K562 (cell line): ENCODE data around the gene PAX5. TPM values are rescaled to one million over a fixed set of nuclear protein-coding genes. Genes with fewer than 3 reads are reported as not detected.

ENCODE experiments used
- ATAC-seq: fragments of 200-7000 bp; cut with Tn5 transposase; 3 replicates; pipeline ENCODE4 v1.9.1; 2020; ENCODE audit warnings: moderate library complexity
- BruUV-seq: library from RNA; stranded (reverse); fragments of 400-500 nt; replicated peaks from 2 replicates; lab custom pipeline; 2021; lab: Mats Ljungman, UMichigan
- CTCF ChIA-PET: fragments of 300-600 bp; formaldehyde crosslinking; extraction: SDS; loops from one replicate; lab custom pipeline; 2021; ENCODE audit warnings: low intra/inter-chr PET ratio; lab: Yijun Ruan, JAX
- POLR2A ChIA-PET: fragments of 300-600, 350-650 bp; sonication (Branson Sonifier 250); formaldehyde crosslinking; extraction: SDS; loops from one replicate; lab custom pipeline; 2021; ENCODE audit warnings: antibody characterized with exemption, inconsistent platforms; lab: Yijun Ruan, JAX
- DNase-seq, 4 experiments: peaks; one replicate each; pipeline versions ENCODE4 v3.0.0 to v3.0.0-alpha.2; 2011 to 2018; ENCODE audit warnings: low spot score in 3 of 4, mixed read lengths in 3 of 4; ENCODE audit errors: extremely low read depth in 1 of 4
- FAIRE-seq: peaks from 2 replicates; lab custom pipeline; 2011; peaks lifted over from hg19 to GRCh38; lab: Jason Lieb, UNC
- H2AFZ ChIP-seq: 2 replicates; pipeline ENCODE4 v1.6.0; 2011; ENCODE audit warnings: low read depth, low read length, control low read depth, inconsistent platforms
- H3K27ac ChIP-seq: fragments of 200-600 bp; 3 replicates; pipeline ENCODE4 v1.8.0; 2011; ENCODE audit warnings: low read depth, mild to moderate bottlenecking, control low read depth, inconsistent platforms, low read length, moderate library complexity, mixed read lengths; ENCODE audit errors: extremely low read depth
- H3K27me3 ChIP-seq, 2 experiments: fragments of 300-600 bp in 1 of 2; 2 replicates in 1 of 2; 3 replicates in 1 of 2; pipeline versions ENCODE4 v1.6.0 to v1.8.0; 2011; ENCODE audit warnings: inconsistent platforms in 2 of 2, low read length in 2 of 2, mild to moderate bottlenecking in 1 of 2, mixed read lengths in 1 of 2, moderate library complexity in 1 of 2; ENCODE audit not compliant: control insufficient read depth in 2 of 2, insufficient read depth in 2 of 2
- H3K36me3 ChIP-seq: fragments of 300-600 bp; 3 replicates; pipeline ENCODE4 v1.8.0; 2011; ENCODE audit warnings: mild to moderate bottlenecking, low read length, inconsistent platforms; ENCODE audit not compliant: control insufficient read depth, insufficient read depth
- H3K4me1 ChIP-seq, 2 experiments: fragments of 200-600 bp in 1 of 2; replicated peaks in 1 of 2; 2 replicates in 1 of 2; 3 replicates in 1 of 2; pipeline versions ENCODE4 v1.5.1 to v1.8.0; 2011; ENCODE audit warnings: inconsistent platforms in 2 of 2, low read length in 2 of 2, mild to moderate bottlenecking in 1 of 2, mixed read lengths in 1 of 2, moderate library complexity in 1 of 2; ENCODE audit not compliant: control insufficient read depth in 2 of 2, insufficient read depth in 2 of 2
- H3K4me2 ChIP-seq: 2 replicates; pipeline ENCODE4 v1.6.1; 2011; ENCODE audit warnings: low read length, control low read depth, inconsistent platforms, mixed read lengths; ENCODE audit not compliant: insufficient read depth
- H3K4me3 ChIP-seq: fragments of 200-600 bp; sonication (generic), shearing (Covaris generic); 2 replicates; pipeline ENCODE4 v1.5.1; 2016; ENCODE audit warnings: control low read depth, inconsistent platforms
- H3K79me2 ChIP-seq: fragments of 200-600 bp; 3 replicates; pipeline ENCODE4 v1.8.0; 2011; ENCODE audit warnings: low read length, inconsistent platforms; ENCODE audit not compliant: control insufficient read depth, insufficient read depth
- H3K9ac ChIP-seq, 2 experiments: 2 replicates each; pipeline versions ENCODE4 v1.6.0 to v1.6.1; 2011; ENCODE audit warnings: low read depth in 2 of 2, low read length in 2 of 2, control low read depth in 1 of 2, inconsistent platforms in 1 of 2, mild to moderate bottlenecking in 1 of 2, mixed read lengths in 1 of 2; ENCODE audit not compliant: insufficient read depth in 1 of 2
- H3K9me1 ChIP-seq: one replicate; pipeline ENCODE4 v1.6.0; 2011; ENCODE audit warnings: inconsistent platforms, mild to moderate bottlenecking, low read length, moderate library complexity; ENCODE audit not compliant: control insufficient read depth, insufficient read depth
- H3K9me3 ChIP-seq: replicated peaks from 2 replicates; pipeline ENCODE4 v1.5.1; 2011; ENCODE audit warnings: low read depth, low read length, inconsistent platforms; ENCODE audit not compliant: control insufficient read depth, insufficient read depth
- H4K20me1 ChIP-seq: replicated peaks from 2 replicates; pipeline ENCODE4 v1.6.1; 2011; ENCODE audit warnings: low read length, inconsistent platforms, mixed read lengths; ENCODE audit not compliant: control insufficient read depth, insufficient read depth
- NFXL1 ChIP-seq: fragments of 450-650 bp; formaldehyde crosslinking; IDR thresholded peaks from 2 replicates; pipeline ENCODE4 v1.4.0; 2021; ENCODE audit warnings: mild to moderate bottlenecking
- RBM25 ChIP-seq: fragments of 200-400 bp; formaldehyde crosslinking; IDR thresholded peaks from 2 replicates; pipeline ENCODE4 v1.6.1; 2018; ENCODE audit warnings: low read length, low read depth, moderate library complexity; ENCODE audit not compliant: severe bottlenecking
- WGBS: fragments of 100-300 bp; shearing (Covaris generic); methylation state at CpG from one replicate; pipeline ENCODE4 v1.1.6; 2016; ENCODE audit warnings: low coverage, mixed read lengths; ENCODE audit not compliant: insufficient coverage; ENCODE audit errors: missing lambda C conversion rate; 5-methylcytosine and 5-hydroxymethylcytosine counted together
- in situ Hi-C: fragments of 300-500 bp; cut with MboI; formaldehyde crosslinking; loops from 4 replicates; pipeline ENCODE4 v1.15.0; 2018; ENCODE audit warnings: inconsistent platforms, mixed read lengths
- intact Hi-C: fragments of 100-400 bp; cut with micrococcal nuclease; formaldehyde crosslinking; loops from 2 replicates; pipeline ENCODE4 v1.14.2; 2022
- polyA plus RNA-seq, 8 experiments: library from polyadenylated mRNA; depleted of rRNA in 4 of 8; stranded (reverse) in 5 of 8; unstranded in 3 of 8; fragments of >200 nt; fragmentation: Nextera tagmentation in 2 of 8; fragmentation: Illumina TruSeq in 1 of 8; extraction: Ambion mirVana in 2 of 8; extraction: Trizol in 1 of 8; gene quantifications; 2 replicates each; pipeline versions ENCODE4 v1.2.1 to v1.2.3, GENCODE V29; 2011 to 2014; ENCODE audit warnings: inconsistent platforms in 1 of 8, missing spikeins in 1 of 8
- total RNA-seq, 7 experiments: library from RNA; depleted of rRNA in 6 of 7; stranded (reverse); fragments of >200 nt in 6 of 7; fragmentation: Illumina TruSeq in 2 of 7; extraction: Trizol in 2 of 7; gene quantifications; 2 replicates each; pipeline versions ENCODE4 v1.2.1 to v1.2.3, GENCODE V29; 2011 to 2021; ENCODE audit warnings: low replicate concordance in 1 of 7

PAX5 gene
- total and polyA plus RNA-seq, 9 of the 15 experiments (the other 6 are each of a cell fraction or from before 2014, with no cell fraction given) = 0.03 to 0.09 TPM; not detected in 7

- CTCF ChIA-PET = interaction anchor here (1.9 kb wide), 1 partner anchor 119 kb away, joined by 7 read pairs; no protein-coding TSS in a partner anchor
- H4K20me1 ChIP-seq = no peaks in the 10 kb centered on the region
- H2AFZ ChIP-seq = no peak overlapping the region
- no peak for FAIRE-seq
- POLR2A ChIA-PET = interaction anchor here (0.5 kb wide), 1 partner anchor 55 kb away, joined by 3 read pairs; no protein-coding TSS in a partner anchor
- no TSS peak for BruUV-seq
- no peaks in the 10 kb centered on the region for H3K36me3 ChIP-seq
- DNase-seq = no peak
- 0% methylated on average over 6 of the region's 7 CpGs for WGBS
- H3K4me2 ChIP-seq = no peak overlapping the region
- intact Hi-C loops = no loop called here
- H3K4me1 ChIP-seq = peaks cover 5 to 11% of the 10 kb centered on the region in 2 experiments; a peak in 3 of 5 replicates
- no peak overlapping the region for H3K4me3 ChIP-seq
- no peak for ATAC-seq
- no peak overlapping the region for H3K27ac ChIP-seq
- TF ChIP-seq NFXL1 (CRISPR knock-in tag) = no peak
- peak; percentile 5 for TF ChIP-seq RBM25
- in situ Hi-C loops = no loop called here
- H3K9me1 ChIP-seq = no peaks in the 10 kb centered on the region
- H3K79me2 ChIP-seq = no peaks in the 10 kb centered on the region
- peaks cover 2% of the 10 kb centered on the region; the same call in 1 of the 2 replicates for H3K9me3 ChIP-seq
- no peak overlapping the region for H3K9ac ChIP-seq
- H3K27me3 ChIP-seq = peaks cover 0 to 13% of the 10 kb centered on the region in 2 experiments; a peak in 3 of 5 replicates
Observed at GRCh38 chr9:36992501-36993316, 41.4 kb downstream of the PAX5 start.
